ENCODE data around the gene DNAAF8.
"Not testable (repeated sequence)": the region's sequence is repeated elsewhere in the genome, so short reads cannot be mapped to it uniquely, and the experiment has no call there.

DNAAF8 gene

GRCh38 chr16:4724661-4725270 lies 9.6 kb upstream of the DNAAF8 start:
- DNase-seq (ENCODE audit: low read depth), result no peak

GRCh38 chr16:4726616-4727015 lies 7.7 kb upstream of the DNAAF8 start:
- no peak for DNase-seq (ENCODE audit: low read depth)

GRCh38 chr16:4728676-4729075 lies 5.7 kb upstream of the DNAAF8 start:
- no peak for DNase-seq (ENCODE audit: low read depth)

- no peak for DNase-seq (ENCODE audit: low read depth)
Observed at GRCh38 chr16:4729876-4730275, 4.5 kb upstream of the DNAAF8 start.

GRCh38 chr16:4733211-4733742 lies 1.1 kb upstream of the DNAAF8 start:
- DNase-seq (ENCODE audit: low read depth), result no peak

- DNase-seq (ENCODE audit: low read depth), result no peak
Observed at GRCh38 chr16:4733747-4734062, 632 bp upstream of the DNAAF8 start.

DNA sequence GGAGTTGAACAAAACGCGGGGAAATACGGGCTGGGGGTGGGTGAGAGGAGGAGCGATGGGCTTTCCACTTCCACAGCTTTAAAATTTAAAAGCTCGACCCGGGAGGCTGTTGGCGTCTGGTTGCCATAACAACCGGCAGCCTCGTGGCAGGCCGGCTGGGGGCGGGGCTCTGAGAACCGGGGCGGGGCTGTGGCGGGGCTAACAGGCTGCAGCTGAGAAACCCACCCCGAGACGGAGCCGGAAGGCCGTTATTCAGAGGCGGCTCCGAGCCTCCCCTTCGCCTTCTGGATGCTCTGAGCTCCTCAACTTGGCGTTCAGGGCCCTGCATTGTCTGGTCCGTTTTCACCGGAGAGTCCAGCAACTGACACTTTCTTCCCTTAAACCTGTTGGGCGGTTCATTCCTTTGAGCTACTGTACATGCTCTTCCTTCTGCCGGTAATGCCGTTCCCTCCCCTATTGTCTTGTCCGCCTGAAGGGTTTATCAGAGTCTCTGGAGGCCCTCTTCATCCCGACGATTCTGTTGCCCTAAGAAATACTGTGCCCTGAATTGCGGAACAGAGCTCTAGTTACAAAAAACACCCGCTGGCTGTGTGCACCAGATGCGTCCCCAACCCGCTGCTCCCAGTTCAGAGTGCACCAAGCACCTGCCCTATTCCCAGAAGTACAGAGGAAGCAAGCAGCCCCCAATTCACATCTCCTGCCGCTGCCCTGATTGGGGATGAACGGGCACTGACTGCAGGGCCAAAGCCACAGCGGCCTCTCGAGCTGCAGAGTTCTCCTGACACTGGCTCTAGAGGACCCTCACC lies 596 bp downstream of the DNAAF8 start:
- DNase-seq (ENCODE audit: low read depth), result peak; percentile 93

DNA sequence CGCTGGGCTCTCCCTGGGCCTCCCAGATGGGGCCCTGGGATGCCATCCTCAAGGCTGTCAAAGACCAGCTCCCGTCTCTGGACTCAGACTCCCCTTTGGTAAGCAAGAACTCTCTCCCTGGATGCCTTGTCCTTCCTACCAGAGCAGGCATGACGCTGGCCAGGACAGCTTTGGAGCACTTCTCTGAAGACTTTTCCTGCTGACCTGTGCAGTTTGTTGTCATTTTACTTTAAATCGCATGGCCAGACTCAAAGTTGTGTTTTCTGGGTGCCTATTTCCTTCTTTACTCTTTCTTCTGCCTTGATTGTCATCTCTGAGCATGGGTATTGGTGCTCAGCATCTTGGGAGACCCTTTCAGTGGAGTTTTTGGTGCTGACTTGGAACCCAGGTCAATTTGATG lies 2.2 kb downstream of the DNAAF8 start:
- no peak for DNase-seq (ENCODE audit: low read depth)

GRCh38 chr16:4737545-4737944 lies 3.2 kb downstream of the DNAAF8 start:
- no peak for DNase-seq (ENCODE audit: low read depth)

DNA sequence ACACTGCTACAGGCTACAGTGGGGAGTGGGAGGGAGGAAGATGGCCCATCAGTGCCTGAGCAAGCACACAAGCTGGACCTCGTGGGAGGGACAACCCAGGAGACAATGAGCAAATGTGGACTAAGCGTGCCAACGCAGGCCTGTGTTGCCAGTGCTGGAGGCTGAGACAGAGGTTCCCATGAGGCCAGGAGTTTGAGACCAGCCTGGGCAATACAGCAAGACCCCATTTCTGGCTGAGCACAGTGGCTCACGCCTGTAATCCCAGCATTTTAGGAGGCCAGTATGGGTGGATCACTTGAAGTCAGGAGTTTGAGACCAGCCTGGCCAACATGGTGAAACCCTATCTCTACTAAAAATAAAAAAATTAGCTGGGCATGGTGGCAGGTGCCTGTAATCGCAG lies 4.0 kb downstream of the DNAAF8 start:
- not testable (repeated sequence) for DNase-seq (ENCODE audit: low read depth)

DNA sequence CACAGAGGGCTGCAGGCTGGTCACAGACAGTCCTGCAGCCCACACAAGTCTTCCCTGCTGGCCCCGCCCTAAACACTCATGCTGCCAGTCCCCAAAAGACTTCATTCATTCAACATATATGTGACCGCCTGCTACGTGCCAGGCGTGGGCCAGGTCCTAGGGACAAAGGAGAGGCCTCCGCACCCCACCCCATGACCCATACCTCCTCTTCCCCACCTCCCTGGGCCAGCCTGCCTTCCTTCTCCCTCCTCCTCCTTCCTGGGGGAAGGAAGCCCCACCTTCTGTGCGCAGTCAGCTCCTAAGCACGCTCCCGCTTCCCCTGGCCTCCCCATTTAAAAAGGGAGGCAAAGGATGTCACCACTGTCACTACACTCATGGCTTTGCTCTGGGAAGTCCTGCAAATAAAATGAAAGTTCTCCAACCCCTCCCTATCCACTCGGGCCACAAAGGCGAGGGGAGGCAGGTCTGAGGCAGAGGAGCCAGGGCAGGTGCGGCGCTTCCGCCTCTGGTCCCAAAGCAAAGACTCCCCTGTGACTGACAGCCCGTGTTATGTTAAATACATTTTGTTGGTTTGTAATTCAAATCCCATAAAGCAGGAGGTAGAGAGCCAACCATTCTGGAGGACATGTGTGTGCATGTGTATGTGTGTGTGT lies 9.0 kb downstream of the DNAAF8 start:
- no peak for DNase-seq (ENCODE audit: low read depth)

GRCh38 chr16:4744555-4745273 lies 10.4 kb downstream of the DNAAF8 start:
- no peak for DNase-seq (ENCODE audit: low read depth)

DNA sequence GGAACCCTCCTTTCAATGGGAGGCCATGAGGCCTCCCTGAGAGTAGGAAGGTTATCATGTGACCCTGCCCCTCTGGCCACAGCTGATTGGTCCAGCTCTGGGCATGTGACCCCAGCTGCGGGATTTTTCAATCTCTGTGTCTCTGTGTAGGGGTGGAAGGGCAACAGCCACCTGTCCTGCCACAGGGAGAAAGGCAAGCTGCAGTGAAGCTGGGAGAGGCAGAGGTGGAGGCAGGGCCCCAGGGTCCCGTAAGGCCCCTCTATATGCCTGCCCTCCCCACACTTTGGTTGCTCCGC lies 10.9 kb downstream of the DNAAF8 start:
- DNase-seq (ENCODE audit: low read depth), result no peak

- no peak for DNase-seq (ENCODE audit: low read depth)
Observed at GRCh38 chr16:4746215-4746614, 11.9 kb downstream of the DNAAF8 start.

DNA sequence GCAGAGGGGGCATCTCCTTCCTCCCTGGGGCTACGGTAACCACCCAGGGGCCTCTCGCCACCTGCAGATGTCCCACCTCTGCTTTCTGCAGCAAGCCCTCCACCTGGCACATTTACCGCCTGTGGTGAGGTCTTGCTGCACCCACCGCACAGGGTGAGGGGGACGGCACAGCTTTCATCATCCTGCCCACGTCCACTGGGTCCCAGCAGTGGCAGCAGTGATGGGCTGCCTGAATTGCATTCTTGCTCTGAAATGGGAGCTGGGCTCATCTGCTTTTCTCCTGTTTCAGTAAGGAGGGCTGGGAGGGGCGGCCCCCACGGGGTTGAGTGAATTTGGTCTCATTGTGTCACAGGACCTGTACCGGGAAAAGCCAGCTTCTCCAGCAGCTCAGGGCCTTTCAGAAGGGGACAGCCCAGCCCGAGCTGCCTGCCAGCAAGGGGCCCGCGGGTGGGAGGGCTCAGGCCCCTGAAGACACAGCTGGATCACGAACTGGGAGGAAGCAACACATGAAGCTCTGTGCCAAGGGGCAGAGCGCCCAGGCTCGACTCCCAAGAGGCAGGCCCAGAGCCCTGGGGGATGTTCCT lies 12.7 kb downstream of the DNAAF8 start:
- no peak for DNase-seq (ENCODE audit: low read depth)

DNA sequence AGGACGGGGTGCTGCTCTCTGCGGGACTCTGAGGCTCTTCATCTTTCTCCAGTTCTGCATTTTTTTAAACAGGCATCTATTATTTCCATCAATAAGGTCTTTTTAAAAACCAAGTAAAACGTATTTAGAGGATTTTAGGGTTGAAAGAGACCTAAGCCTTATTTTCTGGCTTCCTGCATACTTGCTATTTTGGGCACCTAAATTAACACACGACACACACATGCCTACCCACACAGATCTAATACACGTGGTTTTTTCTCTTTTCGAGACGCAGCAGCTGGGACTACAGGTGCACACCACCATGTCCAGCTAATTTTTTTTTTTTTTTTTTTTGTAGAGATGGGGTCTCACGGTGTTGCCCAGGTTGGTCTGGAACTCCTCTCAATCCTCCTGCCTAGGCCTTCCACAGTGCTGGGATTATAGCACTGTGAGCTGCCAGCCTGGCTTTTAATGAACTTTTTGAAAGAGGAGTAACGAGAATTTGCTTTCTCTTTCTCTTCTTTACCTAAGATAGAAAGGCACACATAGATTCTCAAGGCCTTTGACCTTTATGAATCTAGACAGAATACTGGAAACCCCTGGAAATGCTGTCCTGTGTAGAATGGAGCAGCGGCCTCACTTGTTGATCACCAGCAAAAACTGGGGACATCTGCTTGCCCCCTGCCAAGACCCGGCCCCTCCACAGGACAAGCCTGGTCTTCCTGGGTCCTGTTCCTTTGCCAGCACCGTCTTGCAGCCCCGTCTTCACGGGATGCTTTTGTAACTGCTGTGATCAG lies 13.8 kb downstream of the DNAAF8 start:
- no peak for DNase-seq (ENCODE audit: low read depth)

DNA sequence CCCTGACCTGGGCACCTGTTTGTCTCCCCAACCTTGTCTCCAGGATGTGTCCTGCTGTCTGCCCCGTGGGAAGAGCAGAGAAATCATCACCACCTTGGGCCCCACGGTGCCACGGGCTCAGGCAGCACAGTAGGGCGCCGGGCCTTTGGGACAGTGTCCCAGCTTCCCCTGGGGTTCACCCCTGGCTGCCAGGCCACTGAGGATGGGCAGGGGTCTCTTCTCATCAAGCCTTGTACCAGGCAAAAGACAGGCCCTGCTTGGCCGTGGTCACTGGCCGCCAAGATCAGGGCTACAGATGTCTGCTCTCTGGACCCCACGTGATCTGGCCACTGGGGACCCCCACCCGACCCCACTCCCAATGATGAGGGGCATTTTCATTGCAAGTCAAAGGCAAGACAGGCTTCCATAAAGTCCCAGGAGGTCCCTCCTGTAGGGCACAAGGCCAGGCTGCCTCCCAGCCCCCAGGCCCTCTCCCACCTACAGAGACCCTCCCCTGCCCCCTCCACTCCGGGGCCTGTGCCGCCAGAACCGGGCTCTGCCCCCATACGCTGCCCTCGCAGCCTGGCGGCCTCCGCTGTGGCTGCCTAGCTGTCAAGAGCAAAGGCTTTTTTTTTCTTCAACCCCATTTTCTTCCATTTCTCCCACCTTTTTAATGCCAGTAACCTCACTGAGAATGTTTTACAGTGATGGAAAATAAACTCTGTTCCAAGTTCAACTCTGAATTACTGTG lies 14.5 kb downstream of the DNAAF8 start:
- no peak for DNase-seq (ENCODE audit: low read depth)

DNA sequence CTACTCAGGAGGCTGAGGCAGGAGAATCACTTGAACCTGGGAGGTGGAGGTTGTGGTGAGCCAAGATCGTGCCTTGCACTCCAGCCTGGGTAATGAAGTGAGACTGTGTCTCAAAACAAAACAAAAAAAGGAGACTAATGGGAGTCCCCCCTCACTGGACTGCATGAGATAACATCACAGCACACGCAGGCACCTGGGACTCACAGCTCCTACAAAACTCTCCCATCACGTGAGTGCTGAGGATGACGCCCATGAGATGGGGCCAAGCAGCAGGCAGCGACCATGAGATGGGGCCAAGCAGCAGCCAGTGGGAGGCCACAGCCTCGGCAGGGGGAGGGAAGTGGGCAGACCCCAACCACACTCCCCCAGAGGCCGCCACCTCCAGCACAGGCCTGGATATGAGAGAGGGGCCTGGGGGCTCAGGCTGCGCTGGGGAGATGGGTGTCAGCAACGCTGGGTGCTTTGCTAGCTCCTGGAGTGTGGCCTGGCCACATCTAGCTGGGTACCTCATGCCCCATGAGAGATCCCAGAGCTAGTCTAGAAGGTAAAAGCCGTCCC lies 15.4 kb downstream of the DNAAF8 start:
- DNase-seq (ENCODE audit: low read depth), result no peak

- DNase-seq (ENCODE audit: low read depth), result no peak
Observed at GRCh38 chr16:4750896-4751295, 16.6 kb downstream of the DNAAF8 start.

DNA sequence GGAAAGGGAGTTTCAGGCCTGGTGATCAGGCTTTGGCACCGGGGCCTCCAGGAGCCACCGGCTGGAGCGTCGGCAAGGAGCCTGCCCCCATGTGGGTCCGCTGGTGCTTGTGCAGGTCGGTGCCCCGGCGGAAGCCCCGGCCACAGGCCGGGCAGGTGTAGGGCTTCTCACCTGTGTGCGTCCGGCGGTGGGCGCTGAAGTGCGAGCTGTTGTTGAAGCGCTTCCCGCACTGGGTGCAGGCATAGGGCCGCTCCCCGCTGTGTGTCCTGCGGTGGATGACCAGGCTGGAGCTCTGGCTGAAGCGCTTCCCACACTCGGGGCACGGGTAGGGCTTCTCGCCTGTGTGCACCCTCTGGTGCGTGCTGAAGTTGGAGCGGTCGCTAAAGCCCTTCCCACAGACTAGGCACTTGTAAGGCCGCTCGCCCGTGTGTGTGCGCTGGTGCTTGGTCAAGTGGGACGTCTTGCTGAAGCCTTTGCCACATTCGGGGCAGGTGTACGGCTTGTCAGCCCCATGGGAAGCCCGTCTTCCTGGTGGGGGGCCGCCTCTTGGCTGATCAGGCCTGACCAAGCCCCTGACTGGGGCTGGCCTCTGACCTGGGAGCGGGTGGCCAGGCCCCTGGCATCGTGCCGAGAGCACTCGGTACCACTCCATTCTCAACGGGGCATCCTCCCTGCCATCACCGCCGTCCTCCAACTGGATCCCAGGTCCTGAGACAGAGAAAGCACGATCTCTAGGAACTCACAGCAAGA lies 18.2 kb downstream of the DNAAF8 start:
- DNase-seq (ENCODE audit: low read depth), result no peak

Data from stimulated activated CD8-positive, alpha-beta memory T cell treated with anti-CD3 and anti-CD28 coated beads, Interleukin-15, amount 100 ng/mL, for 1 hour (primary cell).